ENCODE results near the gene CARF.

The CARF gene

GRCh38 chr2:202944816-202945215 is 32.7 kb downstream of the CARF start:
- TF ChIP-seq TAF1 (IDR thresholded peaks at IDR 0.05; ENCODE audit: low read depth), result no peak
- no peak for TF ChIP-seq CEBPB (IDR thresholded peaks at IDR 0.05)
- TF ChIP-seq REST (IDR thresholded peaks at IDR 0.05; ENCODE audit: low read depth), result no peak
- no peak for TF ChIP-seq YY1 (IDR thresholded peaks at IDR 0.05; ENCODE audit: low read depth)
- TF ChIP-seq NFIC (IDR thresholded peaks at IDR 0.05), result no peak
- TF ChIP-seq TEAD4 (IDR thresholded peaks at IDR 0.05), result no peak
- TF ChIP-seq ZBTB7A (IDR thresholded peaks at IDR 0.05; ENCODE audit: low read depth), result no peak
- TF ChIP-seq EP300 (IDR thresholded peaks at IDR 0.05; ENCODE audit: borderline replicate concordance), result no peak

GRCh38 chr2:202945497-202945896 is 33.4 kb downstream of the CARF start:
- no peak for TF ChIP-seq USF1 (IDR thresholded peaks at IDR 0.05)
- TF ChIP-seq NFIC (IDR thresholded peaks at IDR 0.05), result no peak
- no peak for TF ChIP-seq MAX (IDR thresholded peaks at IDR 0.05)
- TF ChIP-seq REST (IDR thresholded peaks at IDR 0.05; ENCODE audit: low read depth), result no peak
- no peak for TF ChIP-seq EGR1 (IDR thresholded peaks at IDR 0.05)
- TF ChIP-seq TAF1 (IDR thresholded peaks at IDR 0.05; ENCODE audit: low read depth), result no peak
- TF ChIP-seq TCF12 (IDR thresholded peaks at IDR 0.05; ENCODE audit: low read depth), result no peak
- no peak for TF ChIP-seq EP300 (IDR thresholded peaks at IDR 0.05; ENCODE audit: borderline replicate concordance)
- TF ChIP-seq YY1 (IDR thresholded peaks at IDR 0.05; ENCODE audit: low read depth), result no peak
- TF ChIP-seq TEAD4 (IDR thresholded peaks at IDR 0.05), result no peak
- no peak for TF ChIP-seq CEBPB (IDR thresholded peaks at IDR 0.05)
- no peak for TF ChIP-seq CREB1 (IDR thresholded peaks at IDR 0.05; ENCODE audit: low read depth)
- no peak for TF ChIP-seq RAD21 (IDR thresholded peaks at IDR 0.05; ENCODE audit: low read depth)

- TF ChIP-seq CREB1 (IDR thresholded peaks at IDR 0.05; ENCODE audit: low read depth), result no peak
- TF ChIP-seq MAX (IDR thresholded peaks at IDR 0.05), result no peak
- TF ChIP-seq EGR1 (IDR thresholded peaks at IDR 0.05), result no peak
- TF ChIP-seq TEAD4 (IDR thresholded peaks at IDR 0.05), result no peak
- TF ChIP-seq NFIC (IDR thresholded peaks at IDR 0.05), result no peak
- TF ChIP-seq FOXM1 (IDR thresholded peaks at IDR 0.05; ENCODE audit: borderline replicate concordance, low read depth), result no peak
- no peak for TF ChIP-seq EP300 (IDR thresholded peaks at IDR 0.05; ENCODE audit: borderline replicate concordance)
- TF ChIP-seq RAD21 (IDR thresholded peaks at IDR 0.05; ENCODE audit: low read depth), result no peak
- no peak for TF ChIP-seq TCF12 (IDR thresholded peaks at IDR 0.05; ENCODE audit: low read depth)
- TF ChIP-seq YY1 (IDR thresholded peaks at IDR 0.05; ENCODE audit: low read depth), result no peak
- no peak for TF ChIP-seq REST (IDR thresholded peaks at IDR 0.05; ENCODE audit: low read depth)
- no peak for TF ChIP-seq USF1 (IDR thresholded peaks at IDR 0.05)
- no peak for TF ChIP-seq CEBPB (IDR thresholded peaks at IDR 0.05)
- TF ChIP-seq ZBTB7A (IDR thresholded peaks at IDR 0.05; ENCODE audit: low read depth), result no peak
- no peak for TF ChIP-seq TAF1 (IDR thresholded peaks at IDR 0.05; ENCODE audit: low read depth)
These were observed 38.5 kb downstream of the CARF start for GRCh38 chr2:202950592-202950991.

GRCh38 chr2:202960524-202960923 is 48.4 kb downstream of the CARF start:
- TF ChIP-seq REST (IDR thresholded peaks at IDR 0.05; ENCODE audit: low read depth) (no peak), FOXM1 (IDR thresholded peaks at IDR 0.05; ENCODE audit: borderline replicate concordance, low read depth) (no peak), TAF1 (IDR thresholded peaks at IDR 0.05; ENCODE audit: low read depth) (no peak), MAX (IDR thresholded peaks at IDR 0.05) (no peak), TCF12 (IDR thresholded peaks at IDR 0.05; ENCODE audit: low read depth) (no peak), RAD21 (IDR thresholded peaks at IDR 0.05; ENCODE audit: low read depth) (no peak), EP300 (IDR thresholded peaks at IDR 0.05; ENCODE audit: borderline replicate concordance) (no peak), USF1 (IDR thresholded peaks at IDR 0.05) (no peak), NFIC (IDR thresholded peaks at IDR 0.05) (no peak), EGR1 (IDR thresholded peaks at IDR 0.05) (no peak), TEAD4 (IDR thresholded peaks at IDR 0.05) (no peak), ZBTB7A (IDR thresholded peaks at IDR 0.05; ENCODE audit: low read depth) (no peak), YY1 (IDR thresholded peaks at IDR 0.05; ENCODE audit: low read depth) (no peak), CREB1 (IDR thresholded peaks at IDR 0.05; ENCODE audit: low read depth) (no peak), CEBPB (IDR thresholded peaks at IDR 0.05) (no peak)
